Measurements from ENCODE around the gene SYNDIG1L.
A peak's percentile ranks its signal among the peaks of the same experiment; 100 is the strongest.
"Not testable (repeated sequence)": the region's sequence is repeated elsewhere in the genome, so short reads cannot be mapped to it uniquely, and the experiment has no call there.

SYNDIG1L gene

GRCh38 chr14:74464785-74465184, 38.8 kb upstream of the SYNDIG1L start:
- FAIRE-seq (no peak), DNase-seq (ENCODE audit: insufficient read length, low spot score) (no peak)
- no peak for TF ChIP-seq CTCF (IDR thresholded peaks at IDR 0.05; ENCODE audit: insufficient read depth, missing control alignments)

GRCh38 chr14:74463697-74464096, 37.7 kb upstream of the SYNDIG1L start:
- DNase-seq (ENCODE audit: insufficient read length, low spot score) (no peak), FAIRE-seq (no peak)
- TF ChIP-seq CTCF (IDR thresholded peaks at IDR 0.05; ENCODE audit: insufficient read depth, missing control alignments), result no peak

- no peak for DNase-seq (ENCODE audit: insufficient read length, low spot score)
- FAIRE-seq, result no peak
- no peak for TF ChIP-seq CTCF (IDR thresholded peaks at IDR 0.05; ENCODE audit: insufficient read depth, missing control alignments)
Measured at GRCh38 chr14:74462993-74463392, 37.0 kb upstream of the SYNDIG1L start.

GRCh38 chr14:74459976-74460375, 34.0 kb upstream of the SYNDIG1L start:
- peak; percentile 86 for FAIRE-seq
- no peak for TF ChIP-seq CTCF (IDR thresholded peaks at IDR 0.05; ENCODE audit: insufficient read depth, missing control alignments)
- peak; percentile 71 for DNase-seq (ENCODE audit: insufficient read length, low spot score)

GRCh38 chr14:74459289-74459946, 33.4 kb upstream of the SYNDIG1L start:
- FAIRE-seq (no peak), DNase-seq (ENCODE audit: insufficient read length, low spot score) (no peak)
- TF ChIP-seq CTCF (IDR thresholded peaks at IDR 0.05; ENCODE audit: insufficient read depth, missing control alignments), result peak; percentile 44

- peak; percentile 41 for DNase-seq (ENCODE audit: insufficient read length, low spot score)
- FAIRE-seq, result no peak
- TF ChIP-seq CTCF (IDR thresholded peaks at IDR 0.05; ENCODE audit: insufficient read depth, missing control alignments), result no peak
Measured at GRCh38 chr14:74457565-74457895, 31.5 kb upstream of the SYNDIG1L start.

GRCh38 chr14:74456684-74457564, 30.9 kb upstream of the SYNDIG1L start:
- DNase-seq (ENCODE audit: insufficient read length, low spot score) (no peak), FAIRE-seq (no peak)

GRCh38 chr14:74454397-74454796, 28.4 kb upstream of the SYNDIG1L start:
- not testable (repeated sequence) for FAIRE-seq

More at GRCh38 chr14:74456684-74457564, 30.9 kb upstream of the SYNDIG1L start:
- TF ChIP-seq CTCF (IDR thresholded peaks at IDR 0.05; ENCODE audit: insufficient read depth, missing control alignments), result no peak

More at GRCh38 chr14:74454397-74454796, 28.4 kb upstream of the SYNDIG1L start:
- DNase-seq (ENCODE audit: insufficient read length, low spot score), result not testable (repeated sequence)
